Activated CD4-positive, alpha-beta T cell treated with anti-CD3 and anti-CD28 coated beads, Interleukin-2, amount 50 U/mL, for 1 hour (primary cell): Measurements from ENCODE around the gene KCNQ4.

Experiments used
- DNase-seq: peaks from one replicate; pipeline ENCODE4 v3.0.0-alpha.2; 2020

KCNQ4 gene

GRCh38 chr1:40777224-40777970 lies 6.2 kb upstream of the KCNQ4 start:
- DNase-seq = no peak

- DNase-seq = no peak
These were observed 2.6 kb upstream of the KCNQ4 start for GRCh38 chr1:40780678-40781607.

- no peak for DNase-seq
These were observed 2.0 kb upstream of the KCNQ4 start for GRCh38 chr1:40781608-40781971.

- DNase-seq = no peak
These were observed 1.1 kb upstream of the KCNQ4 start for GRCh38 chr1:40782371-40782956.

GRCh38 chr1:40784141-40784770 lies 669 bp downstream of the KCNQ4 start:
- no peak for DNase-seq

GRCh38 chr1:40784771-40785151 lies 1.2 kb downstream of the KCNQ4 start:
- no peak for DNase-seq

GRCh38 chr1:40785446-40785845 lies 1.9 kb downstream of the KCNQ4 start:
- no peak for DNase-seq

GRCh38 chr1:40786171-40786994 lies 2.8 kb downstream of the KCNQ4 start:
- DNase-seq = no peak

- no peak for DNase-seq
These were observed 3.6 kb downstream of the KCNQ4 start for GRCh38 chr1:40786995-40787705.

GRCh38 chr1:40787737-40788560 lies 4.4 kb downstream of the KCNQ4 start:
- no peak for DNase-seq

GRCh38 chr1:40788561-40789341 lies 5.2 kb downstream of the KCNQ4 start:
- DNase-seq = no peak

GRCh38 chr1:40789342-40789598 lies 5.7 kb downstream of the KCNQ4 start:
- no peak for DNase-seq

- DNase-seq = no peak
These were observed 6.3 kb downstream of the KCNQ4 start for GRCh38 chr1:40789661-40790430.

GRCh38 chr1:40792036-40792435 lies 8.4 kb downstream of the KCNQ4 start:
- DNase-seq = no peak

GRCh38 chr1:40793617-40794016 lies 10.0 kb downstream of the KCNQ4 start:
- DNase-seq = no peak

GRCh38 chr1:40794048-40794447 lies 10.5 kb downstream of the KCNQ4 start:
- no peak for DNase-seq

GRCh38 chr1:40794974-40795715 lies 11.6 kb downstream of the KCNQ4 start:
- DNase-seq = no peak

- no peak for DNase-seq
These were observed 12.4 kb downstream of the KCNQ4 start for GRCh38 chr1:40795811-40796586.
